H9 (cell line): ENCODE data around the gene RERE. TPM values are rescaled to one million over a fixed set of nuclear protein-coding genes. Genes with fewer than 3 reads are reported as not detected.
A peak's percentile ranks its signal among the peaks of the same experiment; 100 is the strongest.

Experiments
- DNase-seq: peaks from one replicate; pipeline ENCODE4 v3.0.0-alpha.2; 2017
- H2AFZ ChIP-seq: one replicate; pipeline ENCODE4 v1.6.1; 2013; ENCODE audit warnings: mild to moderate bottlenecking, low read length, control low read depth, moderate library complexity
- H2AK5ac ChIP-seq: 2 replicates; pipeline ENCODE4 v1.6.1; 2013; ENCODE audit warnings: low read length, control low read depth, mixed read lengths; ENCODE audit not compliant: insufficient read length
- H2BK120ac ChIP-seq: one replicate; pipeline ENCODE4 v1.6.1; 2013; ENCODE audit warnings: low read depth, mild to moderate bottlenecking, low read length, control low read depth, inconsistent platforms; ENCODE audit not compliant: poor library complexity, severe bottlenecking
- H2BK12ac ChIP-seq: 2 replicates; pipeline ENCODE4 v1.6.1; 2013; ENCODE audit warnings: low read length, control low read depth, mixed read lengths, low read depth; ENCODE audit not compliant: insufficient read length
- H2BK15ac ChIP-seq: 2 replicates; pipeline ENCODE4 v1.6.1; 2013; ENCODE audit warnings: low read depth, low read length, control low read depth
- H2BK20ac ChIP-seq: one replicate; pipeline ENCODE4 v1.6.1; 2013; ENCODE audit warnings: low read depth, mild to moderate bottlenecking, low read length, control low read depth, inconsistent platforms; ENCODE audit not compliant: poor library complexity, severe bottlenecking
- H2BK5ac ChIP-seq: 2 replicates; pipeline ENCODE4 v1.6.1; 2013; ENCODE audit warnings: low read length, control low read depth, mixed read lengths; ENCODE audit not compliant: insufficient read length
- H3K14ac ChIP-seq: 2 replicates; pipeline ENCODE4 v1.6.1; 2013; ENCODE audit warnings: low read length, control low read depth; ENCODE audit not compliant: insufficient read depth
- H3K18ac ChIP-seq: 2 replicates; pipeline ENCODE4 v1.6.1; 2013; ENCODE audit warnings: low read depth, mild to moderate bottlenecking, mixed read lengths, low read length, control low read depth; ENCODE audit not compliant: insufficient read length
- H3K23ac ChIP-seq: 2 replicates; pipeline ENCODE4 v1.6.1; 2013; ENCODE audit warnings: low read length, control low read depth, mixed read lengths, low read depth; ENCODE audit not compliant: insufficient read length
- H3K23me2 ChIP-seq: 2 replicates; pipeline ENCODE4 v1.6.1; 2013; ENCODE audit warnings: low read depth, mild to moderate bottlenecking, mixed read lengths, low read length, control low read depth; ENCODE audit not compliant: insufficient read length, poor library complexity, severe bottlenecking
- H3K27ac ChIP-seq: 2 replicates; pipeline ENCODE4 v1.5.1; 2013; ENCODE audit warnings: low read length, control low read depth, mixed read lengths, low read depth; ENCODE audit not compliant: insufficient read length
- H3K27me3 ChIP-seq: 2 replicates; pipeline ENCODE4 v1.6.1; 2013; ENCODE audit warnings: low read length, control low read depth, inconsistent platforms; ENCODE audit not compliant: insufficient read depth
- H3K4ac ChIP-seq: 2 replicates; pipeline ENCODE4 v1.6.1; 2013; ENCODE audit warnings: low read depth, mild to moderate bottlenecking, control low read depth, inconsistent platforms, low read length, moderate library complexity
- H3K4me1 ChIP-seq: 2 replicates; pipeline ENCODE4 v1.6.1; 2013; ENCODE audit warnings: low read length, control low read depth, inconsistent platforms; ENCODE audit not compliant: insufficient read depth
- H3K4me2 ChIP-seq: 2 replicates; pipeline ENCODE4 v1.6.1; 2013; ENCODE audit warnings: low read length, control low read depth, mixed read lengths; ENCODE audit not compliant: insufficient read length, insufficient read depth
- H3K56ac ChIP-seq: 2 replicates; pipeline ENCODE4 v1.6.1; 2013; ENCODE audit warnings: low read depth, mild to moderate bottlenecking, mixed read lengths, low read length, control low read depth; ENCODE audit not compliant: insufficient read length
- H3K79me1 ChIP-seq: 2 replicates; pipeline ENCODE4 v1.6.1; 2013; ENCODE audit warnings: low read depth, mild to moderate bottlenecking, moderate library complexity, low read length, control low read depth, inconsistent platforms; ENCODE audit not compliant: insufficient read depth, poor library complexity, severe bottlenecking
- H3K79me2 ChIP-seq: 2 replicates; pipeline ENCODE4 v1.6.1; 2013; ENCODE audit warnings: low read length, control low read depth, inconsistent platforms; ENCODE audit not compliant: insufficient read depth
- H3K9ac ChIP-seq: 2 replicates; pipeline ENCODE4 v1.6.1; 2013; ENCODE audit warnings: low read length, control low read depth, mixed read lengths; ENCODE audit not compliant: insufficient read length; ENCODE audit errors: extremely low read depth
- H3K9me3 ChIP-seq: one replicate; pipeline ENCODE4 v1.6.1; 2013; ENCODE audit warnings: low read depth, low read length, inconsistent platforms; ENCODE audit not compliant: control insufficient read depth
- H3T11ph ChIP-seq: one replicate; pipeline ENCODE4 v1.6.1; 2013; ENCODE audit warnings: mild to moderate bottlenecking, low read length, control low read depth, inconsistent platforms
- H4K20me1 ChIP-seq: one replicate; pipeline ENCODE4 v1.6.1; 2013; ENCODE audit not compliant: control insufficient read depth, insufficient read length, insufficient read depth
- H4K5ac ChIP-seq: 2 replicates; pipeline ENCODE4 v1.6.1; 2013; ENCODE audit warnings: low read depth, mild to moderate bottlenecking, mixed read lengths, low read length, control low read depth; ENCODE audit not compliant: insufficient read length
- H4K8ac ChIP-seq: replicated peaks from 2 replicates; pipeline ENCODE4 v1.6.1; 2013; ENCODE audit warnings: low read length, control low read depth, mixed read lengths, low read depth; ENCODE audit not compliant: insufficient read length
- H4K91ac ChIP-seq: 2 replicates; pipeline ENCODE4 v1.6.1; 2013; ENCODE audit warnings: low read depth, mild to moderate bottlenecking, moderate library complexity, mixed read lengths, low read length, control low read depth; ENCODE audit not compliant: insufficient read length
- H3K27ac Mint-ChIP-seq, 3 experiments: 2 replicates in 2 of 3; 3 replicates in 1 of 3; pipeline ENCODE4 v1.8.0; 2020 to 2021; ENCODE audit warnings: mixed read lengths in 3 of 3, mild to moderate bottlenecking in 1 of 3, moderate library complexity in 1 of 3
- H3K27me3 Mint-ChIP-seq: 2 replicates; pipeline ENCODE4 v1.8.0; 2021; ENCODE audit warnings: low read depth, mild to moderate bottlenecking, moderate library complexity, mixed read lengths
- H3K36me3 Mint-ChIP-seq, 3 experiments: 2 replicates in 2 of 3; 3 replicates in 1 of 3; pipeline ENCODE4 v1.8.0; 2020 to 2021; ENCODE audit warnings: low read depth in 3 of 3, mixed read lengths in 3 of 3; ENCODE audit not compliant: insufficient read depth in 1 of 3
- H3K4me1 Mint-ChIP-seq, 2 experiments: 2 replicates each; pipeline ENCODE4 v1.8.0; 2020; ENCODE audit warnings: mixed read lengths in 2 of 2
- H3K4me3 Mint-ChIP-seq, 2 experiments: 2 replicates in 1 of 2; 3 replicates in 1 of 2; pipeline ENCODE4 v1.8.0; 2020 to 2021; ENCODE audit warnings: mild to moderate bottlenecking in 2 of 2, mixed read lengths in 2 of 2, moderate library complexity in 1 of 2
- H3K9me3 Mint-ChIP-seq, 2 experiments: 2 replicates in 1 of 2; 3 replicates in 1 of 2; pipeline ENCODE4 v1.8.0; 2020; ENCODE audit warnings: mild to moderate bottlenecking in 2 of 2, mixed read lengths in 2 of 2, moderate library complexity in 1 of 2
- CTCF ChIP-seq: fragments of 200-600 bp; sonication (generic); conservative IDR thresholded peaks from 3 replicates; pipeline ENCODE4 v1.8.0; 2021; ENCODE audit warnings: antibody characterized with exemption, mild to moderate bottlenecking
- WGBS: extraction: QIAGEN DNeasy Blood & Tissue Kit; methylation state at CpG from one replicate; pipeline ENCODE4 v1.1.7; 2013; ENCODE audit warnings: missing lambda C conversion rate, low lambda C conversion rate, mixed read lengths; ENCODE audit not compliant: insufficient read length; ENCODE audit errors: extremely low coverage; 5-methylcytosine and 5-hydroxymethylcytosine counted together
- total RNA-seq: library from RNA; stranded (reverse); gene quantifications from 2 replicates; pipeline ENCODE4 v1.2.1, GENCODE V29; 2021

The RERE gene
- total RNA-seq, 1 experiment from 2014 or later: 103 TPM

DNA sequence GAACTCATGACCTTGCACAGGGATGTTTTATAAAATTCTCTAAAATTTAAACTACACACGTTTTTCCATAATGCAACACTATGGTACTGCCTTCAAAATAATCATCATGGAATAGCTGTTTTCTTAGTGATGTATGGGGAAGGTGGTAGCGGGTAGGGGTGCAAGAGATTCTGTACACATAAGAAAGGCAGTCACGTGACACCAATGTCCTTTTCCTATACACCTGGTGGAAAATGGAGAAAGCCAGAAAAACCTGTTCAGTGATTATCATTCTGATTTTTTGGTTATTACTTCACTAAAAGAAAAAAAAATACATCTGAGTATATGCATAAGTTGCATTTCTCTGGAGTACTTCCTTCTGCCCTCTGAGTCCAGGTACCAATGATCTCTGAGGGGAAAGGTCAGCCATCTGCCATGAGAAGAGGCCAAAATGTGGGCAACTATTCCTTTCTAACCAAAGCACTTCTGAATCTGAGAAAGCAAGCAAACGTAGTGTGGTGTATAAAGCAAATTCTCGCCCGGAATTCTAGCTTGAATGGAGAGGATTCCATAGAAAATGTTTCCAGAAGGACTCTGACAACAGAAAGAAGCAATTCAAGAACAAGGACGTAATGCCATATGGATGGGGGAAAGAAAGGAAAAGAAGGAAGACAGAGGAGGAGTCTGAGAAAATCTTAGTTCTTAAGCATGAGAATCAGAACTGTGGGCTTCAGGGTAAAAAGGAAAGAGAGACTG, 137.3 kb downstream of the RERE start:
- no peaks in the 10 kb centered on the region for H4K20me1 ChIP-seq
- H3K9ac ChIP-seq: peak overlapping the region; percentile 5
- no peak overlapping the region for H3T11ph ChIP-seq
- no peak overlapping the region for H4K5ac ChIP-seq
- Mint-ChIP-seq H3K9me3 (no peaks in the 10 kb centered on the region), H3K4me3 (no peak overlapping the region), H3K36me3 (no peaks in the 10 kb centered on the region; a peak in 1 of 7 replicates), H3K27ac (no peak overlapping the region), H3K4me1 (peaks cover 34 to 37% of the 10 kb centered on the region in 2 experiments), H3K27me3 (no peaks in the 10 kb centered on the region)
- no peak overlapping the region for H2BK15ac ChIP-seq
- H2AFZ ChIP-seq: no peak overlapping the region
- H2BK12ac ChIP-seq: no peak overlapping the region
- no peak overlapping the region for H2BK120ac ChIP-seq
- no peak overlapping the region for H3K27ac ChIP-seq
- H2BK20ac ChIP-seq: no peak overlapping the region
- no peak overlapping the region for H4K8ac ChIP-seq
- H3K23me2 ChIP-seq: no peaks in the 10 kb centered on the region
- H4K91ac ChIP-seq: no peak overlapping the region
- H3K23ac ChIP-seq: no peak overlapping the region
- peaks cover 11% of the 10 kb centered on the region; the same call in 1 of the 2 replicates for H3K4me1 ChIP-seq
- H2AK5ac ChIP-seq: no peak overlapping the region
- no peak for TF ChIP-seq CTCF
- no peak overlapping the region for H3K4me2 ChIP-seq
- peaks cover 60% of the 10 kb centered on the region; the same call in 1 of the 2 replicates for H3K79me2 ChIP-seq
- no peak overlapping the region for H3K18ac ChIP-seq
- no peaks in the 10 kb centered on the region for H3K9me3 ChIP-seq
- no peak overlapping the region for H3K14ac ChIP-seq
- H3K27me3 ChIP-seq: no peaks in the 10 kb centered on the region
- no CpG with 5 or more reads among the region's 7 CpGs for WGBS
- H3K79me1 ChIP-seq: peaks cover 12% of the 10 kb centered on the region
- no peak overlapping the region for H3K4ac ChIP-seq
- H2BK5ac ChIP-seq: no peak overlapping the region
- no peak overlapping the region for H3K56ac ChIP-seq
- DNase-seq: no peak
